Adrenal gland (tissue), 5 donors: ENCODE results near the gene PDS5B.
"Not testable (repeated sequence)": the region's sequence is repeated elsewhere in the genome, so short reads cannot be mapped to it uniquely, and the experiment has no call there.

ENCODE experiments used
- POLR2A ChIP-seq, 2 donors: fragments of 450-650 bp; IDR thresholded peaks; one replicate each; pipeline ENCODE4 v1.6.1; 2017; ENCODE audit warnings: antibody characterized with exemption in 2 of 2, mild to moderate bottlenecking in 2 of 2, moderate library complexity in 1 of 2
- TF ChIP-seq, protein P1 (sequence below), 6 experiments: fragments of 450-650 bp in 4 of 6; fragments of 200-600 bp in 2 of 6; sonication (generic) in 1 of 6; IDR thresholded peaks; 1 replicate in 5 of 6; 2 replicates in 1 of 6; pipeline versions ENCODE4 v1.5.1 to v1.8.0; 2016 to 2021; ENCODE audit warnings: antibody characterized with exemption in 6 of 6, mild to moderate bottlenecking in 2 of 6, moderate library complexity in 1 of 6
- donor health status: DM: no; HTN: no; CAD: no.

DNA sequence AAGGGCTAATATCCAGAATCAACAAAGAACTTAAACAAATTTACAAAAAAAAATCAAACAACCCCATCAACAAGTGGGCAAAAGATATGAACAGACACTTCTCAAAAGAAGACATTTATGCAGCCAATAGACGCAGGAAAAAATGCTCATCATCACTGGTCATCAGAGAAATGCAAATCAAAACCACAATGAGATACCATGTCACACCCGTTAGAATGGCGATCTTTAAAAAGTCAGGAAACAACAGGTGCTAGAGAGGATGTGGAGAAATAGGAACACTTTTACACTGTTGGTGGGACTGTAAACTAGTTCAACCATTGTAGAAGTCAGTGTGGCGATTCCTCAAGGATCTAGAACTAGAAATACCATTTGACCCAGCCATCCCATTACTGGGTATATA is 10.6 kb upstream of the PDS5B start:
- TF ChIP-seq, protein P1, sequence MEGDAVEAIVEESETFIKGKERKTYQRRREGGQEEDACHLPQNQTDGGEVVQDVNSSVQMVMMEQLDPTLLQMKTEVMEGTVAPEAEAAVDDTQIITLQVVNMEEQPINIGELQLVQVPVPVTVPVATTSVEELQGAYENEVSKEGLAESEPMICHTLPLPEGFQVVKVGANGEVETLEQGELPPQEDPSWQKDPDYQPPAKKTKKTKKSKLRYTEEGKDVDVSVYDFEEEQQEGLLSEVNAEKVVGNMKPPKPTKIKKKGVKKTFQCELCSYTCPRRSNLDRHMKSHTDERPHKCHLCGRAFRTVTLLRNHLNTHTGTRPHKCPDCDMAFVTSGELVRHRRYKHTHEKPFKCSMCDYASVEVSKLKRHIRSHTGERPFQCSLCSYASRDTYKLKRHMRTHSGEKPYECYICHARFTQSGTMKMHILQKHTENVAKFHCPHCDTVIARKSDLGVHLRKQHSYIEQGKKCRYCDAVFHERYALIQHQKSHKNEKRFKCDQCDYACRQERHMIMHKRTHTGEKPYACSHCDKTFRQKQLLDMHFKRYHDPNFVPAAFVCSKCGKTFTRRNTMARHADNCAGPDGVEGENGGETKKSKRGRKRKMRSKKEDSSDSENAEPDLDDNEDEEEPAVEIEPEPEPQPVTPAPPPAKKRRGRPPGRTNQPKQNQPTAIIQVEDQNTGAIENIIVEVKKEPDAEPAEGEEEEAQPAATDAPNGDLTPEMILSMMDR (IDR thresholded peaks at IDR 0.05) = not testable (repeated sequence)
- not testable (repeated sequence) for TF ChIP-seq POLR2A (IDR thresholded peaks at IDR 0.05)
